Kidney epithelial cell (primary cell): Measurements from ENCODE around the gene TWNK. TPM values are rescaled to one million over a fixed set of nuclear protein-coding genes. Genes with fewer than 3 reads are reported as not detected.

Source experiments
- DNase-seq: peaks from one replicate; pipeline ENCODE4 v3.0.0-alpha.2; 2010; ENCODE audit warnings: low read depth
- H3K27me3 ChIP-seq: 2 replicates; pipeline ENCODE4 v1.6.0; 2011; ENCODE audit warnings: low read length; ENCODE audit not compliant: control insufficient read depth, insufficient read depth
- H3K36me3 ChIP-seq: 2 replicates; pipeline ENCODE4 v1.5.1; 2011; ENCODE audit warnings: low read length; ENCODE audit not compliant: control insufficient read depth, insufficient read depth
- H3K4me3 ChIP-seq: 2 replicates; pipeline ENCODE4 v1.5.1; 2011; ENCODE audit warnings: low read depth, mild to moderate bottlenecking, control low read depth, low read length
- total RNA-seq: library from RNA; depleted of rRNA; stranded (reverse); fragments of >200 nt; gene quantifications from 2 replicates; pipeline ENCODE4 v1.2.3, GENCODE V29; 2015
- TF ChIP-seq, protein P1 (sequence below): IDR thresholded peaks from 2 replicates; pipeline ENCODE4 v1.5.1; 2011; ENCODE audit warnings: mild to moderate bottlenecking, moderate library complexity, low read length, control low read depth, inconsistent platforms; ENCODE audit not compliant: insufficient read depth, poor library complexity, severe bottlenecking

Gene TWNK
- total RNA-seq, 1 donor from 2014 or later = 14.1 TPM

DNA sequence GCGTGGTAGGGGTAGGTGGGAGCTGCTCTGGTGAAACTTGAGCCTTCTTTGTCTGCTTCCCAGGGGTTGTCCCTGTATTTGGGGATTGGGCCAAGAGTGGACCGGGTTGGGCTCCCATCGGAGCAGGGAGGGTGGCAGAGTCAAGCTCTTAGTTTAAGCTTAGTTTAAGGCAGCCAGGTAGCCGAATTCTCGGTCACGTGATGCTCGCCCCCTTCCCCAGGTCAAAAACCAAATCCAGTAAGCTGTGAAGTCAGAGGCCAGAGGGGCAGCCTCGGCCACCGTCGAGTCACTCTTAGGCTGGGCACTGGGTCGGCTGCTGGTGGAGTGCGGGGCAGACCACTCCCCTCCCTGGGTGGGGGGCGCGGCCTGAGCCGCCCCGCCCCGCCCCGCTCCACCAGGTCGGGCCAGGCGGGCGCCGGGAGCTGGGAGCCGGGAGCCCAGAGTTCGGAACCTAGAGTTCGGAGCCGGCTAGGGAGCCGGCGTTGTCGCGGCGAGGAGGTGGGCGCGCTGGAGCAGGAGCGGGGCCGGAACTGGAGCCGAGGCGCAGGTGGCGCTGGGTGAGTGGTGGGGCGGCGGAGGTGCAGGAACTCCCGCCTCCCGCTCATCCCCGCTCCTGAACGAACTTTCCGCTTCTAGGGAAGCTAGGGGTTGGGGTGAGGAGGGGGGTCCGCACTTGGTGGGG is 9.5 kb downstream of the TWNK start:
- no peak for DNase-seq
- H3K36me3 ChIP-seq = no peaks in the 10 kb centered on the region

DNA sequence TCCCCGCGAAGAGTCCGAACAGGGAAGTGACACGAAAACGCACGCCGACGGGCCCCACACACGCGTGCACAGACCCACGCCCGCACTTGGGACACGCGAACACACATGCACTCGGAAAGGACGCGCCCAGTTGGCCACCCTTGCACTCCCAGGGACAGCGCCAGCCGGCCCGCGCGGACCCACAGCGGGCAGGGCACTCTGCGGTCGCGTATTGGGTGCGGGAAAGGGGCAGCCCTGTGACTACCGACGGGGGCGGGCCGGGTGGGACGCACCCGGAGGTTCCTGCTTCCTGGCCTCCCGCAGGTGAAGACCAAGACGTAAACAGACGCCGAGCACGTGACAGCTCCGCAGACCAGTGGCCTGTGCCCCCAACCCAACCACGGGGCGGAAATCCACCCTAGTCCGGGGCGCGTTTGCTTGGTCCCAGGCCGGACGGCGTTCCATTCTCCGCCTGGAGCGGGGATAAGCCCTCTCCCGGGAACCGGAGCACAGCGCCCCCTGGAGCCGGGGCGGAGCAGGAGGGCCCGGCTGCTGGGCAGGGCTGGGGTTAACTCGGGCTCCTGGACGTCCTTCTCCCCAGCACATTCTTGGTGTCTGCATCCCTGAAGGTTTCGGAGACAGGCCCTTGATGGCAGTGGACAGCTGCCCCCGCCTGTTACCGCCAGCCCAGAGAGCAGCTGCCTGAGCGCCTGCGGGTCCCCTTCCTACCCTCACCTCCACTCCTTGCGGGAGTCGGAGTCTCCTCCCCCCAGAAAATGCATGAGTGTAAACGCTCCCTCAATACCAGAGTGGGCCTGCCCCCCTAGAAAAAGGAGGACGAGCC is 10.2 kb downstream of the TWNK start:
- TF ChIP-seq, protein P1, sequence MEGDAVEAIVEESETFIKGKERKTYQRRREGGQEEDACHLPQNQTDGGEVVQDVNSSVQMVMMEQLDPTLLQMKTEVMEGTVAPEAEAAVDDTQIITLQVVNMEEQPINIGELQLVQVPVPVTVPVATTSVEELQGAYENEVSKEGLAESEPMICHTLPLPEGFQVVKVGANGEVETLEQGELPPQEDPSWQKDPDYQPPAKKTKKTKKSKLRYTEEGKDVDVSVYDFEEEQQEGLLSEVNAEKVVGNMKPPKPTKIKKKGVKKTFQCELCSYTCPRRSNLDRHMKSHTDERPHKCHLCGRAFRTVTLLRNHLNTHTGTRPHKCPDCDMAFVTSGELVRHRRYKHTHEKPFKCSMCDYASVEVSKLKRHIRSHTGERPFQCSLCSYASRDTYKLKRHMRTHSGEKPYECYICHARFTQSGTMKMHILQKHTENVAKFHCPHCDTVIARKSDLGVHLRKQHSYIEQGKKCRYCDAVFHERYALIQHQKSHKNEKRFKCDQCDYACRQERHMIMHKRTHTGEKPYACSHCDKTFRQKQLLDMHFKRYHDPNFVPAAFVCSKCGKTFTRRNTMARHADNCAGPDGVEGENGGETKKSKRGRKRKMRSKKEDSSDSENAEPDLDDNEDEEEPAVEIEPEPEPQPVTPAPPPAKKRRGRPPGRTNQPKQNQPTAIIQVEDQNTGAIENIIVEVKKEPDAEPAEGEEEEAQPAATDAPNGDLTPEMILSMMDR = peak; percentile 95
- Histone ChIP-seq H3K27me3 (no peaks in the 10 kb centered on the region), H3K36me3 (no peaks in the 10 kb centered on the region), H3K4me3 (peak overlapping the region; percentile 90)
- no peak for DNase-seq

More for the DNA sequence above, 9.5 kb downstream of the TWNK start:
- TF ChIP-seq, protein P1 = no peak
- H3K4me3 ChIP-seq = peak overlapping the region; percentile 90
- no peaks in the 10 kb centered on the region for H3K27me3 ChIP-seq

DNA sequence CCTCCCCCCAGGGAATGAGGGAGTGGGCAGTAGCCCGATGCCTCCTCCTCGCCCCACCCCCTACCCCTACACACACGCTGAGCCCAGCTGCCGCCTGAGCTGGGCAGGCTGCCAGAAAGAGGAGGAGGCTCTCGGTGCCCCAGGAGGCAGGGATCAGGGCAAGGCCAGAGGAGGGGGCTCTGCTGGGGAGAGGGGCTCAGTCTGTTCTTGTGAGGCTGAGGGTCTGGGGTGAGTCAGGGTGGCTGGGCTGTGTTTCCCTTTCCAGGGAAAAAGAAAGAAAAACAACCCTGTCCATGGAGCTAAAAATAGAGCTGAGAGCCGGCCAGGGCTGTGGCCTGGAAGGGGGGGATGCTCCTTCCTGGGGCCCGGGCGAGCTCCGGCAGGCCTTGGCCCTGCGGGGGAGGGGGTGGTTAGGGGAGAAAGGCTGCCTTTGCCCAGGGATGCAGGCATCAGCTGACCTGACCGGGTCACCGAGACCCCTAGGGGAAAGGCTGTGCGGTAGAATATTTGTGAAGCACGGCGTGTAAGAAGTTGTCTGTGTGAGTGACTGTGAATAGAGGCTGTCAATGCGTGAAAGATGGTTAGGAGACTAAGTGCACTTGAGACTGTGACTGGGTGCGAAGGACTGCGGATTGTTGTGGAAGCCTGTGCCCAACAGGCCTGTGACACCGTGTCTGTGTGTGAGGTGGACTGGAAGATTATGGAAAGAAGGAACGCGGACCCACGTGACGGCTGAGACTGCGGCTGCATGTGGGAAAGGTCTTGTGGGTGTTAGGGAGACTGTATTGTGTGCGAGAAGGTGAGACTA is 11.0 kb downstream of the TWNK start:
- peak overlapping the region; percentile 90 for H3K4me3 ChIP-seq
- H3K27me3 ChIP-seq = no peaks in the 10 kb centered on the region
- peaks cover 2% of the 10 kb centered on the region for H3K36me3 ChIP-seq
- TF ChIP-seq, protein P1 = no peak
- DNase-seq = no peak

DNA sequence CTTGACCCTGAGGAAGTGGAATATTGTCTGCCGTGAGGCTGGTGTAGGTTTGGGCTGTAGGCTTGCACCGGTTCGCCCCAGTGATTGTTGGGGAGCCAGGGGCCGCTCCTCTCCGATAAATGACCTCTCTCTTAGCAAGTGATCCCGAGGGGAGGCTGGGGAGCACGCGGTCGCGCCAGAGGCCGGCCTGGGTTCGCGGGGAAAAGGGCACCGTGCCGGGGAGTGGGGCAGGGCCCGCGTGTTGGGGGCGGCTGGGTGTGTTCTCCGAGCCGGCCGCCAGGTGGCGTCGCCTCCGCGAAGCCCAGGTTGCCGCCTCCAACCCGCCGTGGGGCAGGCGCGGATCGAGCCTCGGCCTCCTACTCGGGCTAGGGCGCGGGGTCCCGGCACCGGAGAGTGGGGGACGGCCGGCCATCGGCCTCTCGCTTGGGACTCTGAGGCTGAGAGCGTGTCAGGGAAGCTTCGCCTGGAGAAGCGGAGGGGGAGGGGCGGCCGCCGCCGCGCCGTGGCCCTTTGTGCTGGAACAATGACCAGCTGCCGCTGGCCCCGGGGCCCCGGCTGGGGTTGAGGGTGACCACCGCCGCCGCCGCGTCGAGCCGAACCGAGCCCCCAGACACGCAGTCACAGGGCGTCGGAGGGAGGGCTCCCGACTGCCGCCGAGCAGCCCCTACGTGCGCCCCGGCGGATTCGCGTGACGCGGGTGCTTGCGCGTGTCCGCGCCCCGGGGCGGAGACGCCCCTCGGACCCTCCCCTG is 11.8 kb downstream of the TWNK start:
- Histone ChIP-seq H3K36me3 (peaks cover 2% of the 10 kb centered on the region), H3K27me3 (no peaks in the 10 kb centered on the region), H3K4me3 (peak overlapping the region; percentile 90)
- DNase-seq = no peak
- TF ChIP-seq, protein P1 = peak; percentile 54

DNA sequence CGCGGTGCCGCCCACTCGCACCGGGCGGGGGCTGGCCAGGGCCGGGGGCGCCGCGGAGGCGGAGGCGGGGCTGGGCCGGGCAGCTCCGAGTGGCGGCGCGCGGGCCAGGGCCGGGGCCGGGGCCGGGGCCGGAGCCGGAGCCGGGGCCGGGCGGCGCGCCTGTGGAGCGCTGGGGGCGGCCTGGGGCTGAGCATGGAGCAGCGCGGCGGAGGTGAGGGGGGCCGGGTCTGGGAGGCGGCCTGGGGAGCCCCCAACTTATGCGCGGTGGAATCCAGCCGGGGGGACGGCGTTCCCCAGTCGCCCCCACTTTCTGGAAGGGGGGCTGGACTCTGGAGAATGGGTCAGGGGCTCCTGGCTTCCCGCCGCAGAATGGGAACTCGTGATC is 12.4 kb downstream of the TWNK start, which contains the start of gene LZTS2:
Gene LZTS2 (plus strand): TSS at position 67 of the 385 bp plus-strand sequence. CDS start 2,731 bp downstream, outside the sequence.
- Histone ChIP-seq H3K36me3 (peaks cover 2% of the 10 kb centered on the region), H3K4me3 (peak within 1 kb of the TSS; percentile 90), H3K27me3 (no peaks in the 10 kb centered on the region)
- TF ChIP-seq, protein P1 = no peak
- no peak for DNase-seq
